ENCODE results near the gene TWIST2.

The TWIST2 gene

DNA sequence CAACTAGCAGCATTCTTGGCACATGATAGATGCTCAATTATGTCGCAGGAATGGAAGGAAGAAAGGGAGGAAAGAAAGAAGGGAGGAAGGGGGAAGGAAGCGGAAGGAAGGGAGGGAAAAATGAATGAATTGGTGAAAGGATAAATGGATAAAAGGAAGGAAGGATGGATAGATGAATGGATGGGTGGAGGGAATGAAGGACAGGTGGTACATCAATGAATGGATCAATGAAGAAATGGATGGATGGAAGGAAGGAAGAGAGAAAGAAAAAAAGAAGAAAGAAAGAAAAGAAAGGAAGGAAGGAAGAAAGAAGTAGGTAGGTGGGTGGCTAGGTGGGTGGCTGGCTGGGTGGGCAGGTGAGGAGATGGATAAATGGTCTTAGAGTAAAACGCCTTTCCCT, 56.8 kb downstream of the TWIST2 start:
- DNase-seq (ENCODE audit: low spot score) = no peak

DNA sequence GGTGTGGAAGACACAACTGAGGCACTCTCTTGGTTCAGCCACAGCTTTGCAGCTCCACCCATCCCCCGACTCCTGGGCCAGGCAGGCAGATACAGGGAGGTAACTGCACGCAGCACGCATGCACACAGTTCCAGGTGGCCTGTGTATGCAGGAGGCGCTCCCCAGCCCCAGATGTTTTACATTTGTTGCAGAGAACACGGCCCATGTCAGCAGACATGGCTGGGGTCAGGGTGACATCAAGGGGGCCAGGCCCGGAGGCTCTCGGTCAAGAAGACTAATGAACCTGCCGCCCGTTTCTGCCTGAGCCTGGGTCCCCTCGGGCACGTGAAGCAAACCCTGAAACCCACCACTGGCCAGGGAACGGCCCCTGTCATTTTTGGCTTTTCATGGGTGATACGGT, 57.3 kb downstream of the TWIST2 start:
- DNase-seq (ENCODE audit: low spot score) = no peak

GRCh38 chr2:238905644-238906043, 57.8 kb downstream of the TWIST2 start:
- no peak for DNase-seq (ENCODE audit: low spot score)

GRCh38 chr2:238906254-238906935, 58.5 kb downstream of the TWIST2 start:
- no peak for DNase-seq (ENCODE audit: low spot score)

DNA sequence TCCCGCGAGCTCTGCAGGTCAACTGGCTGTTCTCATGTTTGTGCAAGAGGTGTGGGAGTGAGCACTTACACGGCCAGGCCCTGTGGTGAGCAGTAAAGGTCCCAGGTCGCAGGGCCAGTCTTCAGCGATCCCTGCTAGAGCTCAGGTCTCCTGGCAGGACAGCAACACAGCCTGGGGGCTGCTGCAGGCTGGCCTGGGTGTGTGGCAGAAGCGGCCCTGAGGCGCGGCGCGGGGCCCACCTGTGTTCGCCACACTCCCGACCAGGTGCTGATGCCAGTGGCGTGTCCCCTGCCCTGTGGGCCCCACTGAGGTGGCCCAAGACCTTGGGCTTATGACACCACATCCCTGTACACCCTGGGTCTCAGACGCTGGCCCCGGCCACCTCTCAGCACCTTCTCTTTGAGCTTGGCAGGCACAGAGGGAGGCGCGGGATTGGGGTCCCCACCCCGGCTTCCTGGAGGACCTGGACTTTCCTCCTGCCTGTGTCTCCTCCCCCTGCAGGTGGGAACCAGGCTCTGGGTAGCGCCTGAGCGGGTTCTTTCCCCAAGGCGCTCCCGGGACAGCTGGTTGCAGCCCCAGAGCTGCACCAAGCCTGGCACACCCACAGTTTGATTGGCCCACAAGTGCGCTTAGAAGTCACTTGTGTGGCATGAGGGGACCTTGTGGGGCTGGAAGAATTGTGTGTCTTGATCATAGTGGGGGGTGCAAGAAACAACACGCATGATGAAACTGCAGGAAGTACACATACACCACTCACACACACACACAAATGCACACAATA, 59.2 kb downstream of the TWIST2 start:
- DNase-seq (ENCODE audit: low spot score) = no peak

- DNase-seq (ENCODE audit: low spot score) = no peak
Measured at GRCh38 chr2:238907717-238908173, 59.9 kb downstream of the TWIST2 start.

- DNase-seq (ENCODE audit: low spot score) = no peak
Measured at GRCh38 chr2:238908960-238909951, 61.4 kb downstream of the TWIST2 start.

DNA sequence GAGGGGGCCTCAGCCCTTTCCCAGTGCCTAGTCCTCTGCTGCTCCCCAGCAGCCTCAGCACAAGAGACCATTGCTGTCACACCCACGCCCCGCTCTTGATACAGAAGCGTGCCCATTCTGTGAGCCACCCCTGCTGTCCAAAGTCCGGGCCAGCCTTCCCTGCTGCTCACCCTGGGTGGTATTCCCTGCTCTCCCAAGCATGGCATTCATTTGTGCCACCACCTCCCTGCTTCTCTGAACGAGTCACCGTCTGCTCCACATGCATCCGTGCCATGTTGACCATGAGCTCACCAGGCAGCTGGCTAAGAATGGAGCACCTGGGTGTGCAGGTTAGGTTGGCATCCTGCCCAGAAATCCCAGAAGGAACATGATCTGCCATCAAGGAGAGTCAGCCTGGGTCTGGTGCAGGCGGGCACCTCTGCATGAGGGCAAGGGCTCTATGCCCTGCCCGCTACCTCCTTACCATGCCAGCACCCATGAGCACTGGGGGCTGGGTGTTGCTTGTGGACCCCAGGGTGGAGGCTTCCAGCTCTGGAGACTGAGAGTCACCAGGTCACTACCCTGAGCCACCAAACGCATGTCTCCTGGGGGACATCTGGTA, 63.0 kb downstream of the TWIST2 start:
- no peak for DNase-seq (ENCODE audit: low spot score)

DNA sequence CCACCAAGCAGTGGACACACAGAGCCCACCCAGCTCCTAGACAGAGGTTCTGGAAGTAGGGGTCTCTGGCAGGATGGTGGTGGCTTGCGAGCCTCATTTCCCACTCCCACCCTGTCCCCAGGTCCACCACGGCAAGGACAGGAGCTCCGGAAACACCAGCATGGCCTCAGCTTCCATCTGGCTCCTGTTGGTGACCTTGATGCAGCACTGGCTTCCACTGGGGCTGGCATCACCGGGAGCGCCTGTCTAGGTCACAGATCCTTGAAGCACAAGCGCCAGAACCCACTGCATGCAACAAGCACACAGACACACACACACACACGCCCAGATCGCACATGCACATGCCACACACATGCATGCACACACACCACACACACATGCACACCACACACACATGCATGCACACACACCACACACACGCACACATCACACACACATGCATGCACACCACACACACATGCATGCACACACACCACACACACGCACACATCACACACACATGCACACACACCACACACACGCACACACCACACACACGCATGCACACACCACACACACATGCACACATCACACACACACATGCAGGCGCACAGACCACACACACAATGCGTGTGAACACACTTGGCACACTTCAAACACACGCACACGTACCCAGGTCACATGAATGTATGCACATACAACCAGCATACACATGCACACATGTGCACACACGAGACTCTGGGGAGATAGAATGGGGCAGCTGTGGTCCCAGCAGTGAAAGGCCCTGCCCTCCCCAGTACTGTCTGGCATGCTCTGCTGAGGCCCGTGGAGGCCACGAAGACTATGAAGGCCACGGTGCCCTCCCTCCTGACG, 63.7 kb downstream of the TWIST2 start:
- DNase-seq (ENCODE audit: low spot score) = no peak

DNA sequence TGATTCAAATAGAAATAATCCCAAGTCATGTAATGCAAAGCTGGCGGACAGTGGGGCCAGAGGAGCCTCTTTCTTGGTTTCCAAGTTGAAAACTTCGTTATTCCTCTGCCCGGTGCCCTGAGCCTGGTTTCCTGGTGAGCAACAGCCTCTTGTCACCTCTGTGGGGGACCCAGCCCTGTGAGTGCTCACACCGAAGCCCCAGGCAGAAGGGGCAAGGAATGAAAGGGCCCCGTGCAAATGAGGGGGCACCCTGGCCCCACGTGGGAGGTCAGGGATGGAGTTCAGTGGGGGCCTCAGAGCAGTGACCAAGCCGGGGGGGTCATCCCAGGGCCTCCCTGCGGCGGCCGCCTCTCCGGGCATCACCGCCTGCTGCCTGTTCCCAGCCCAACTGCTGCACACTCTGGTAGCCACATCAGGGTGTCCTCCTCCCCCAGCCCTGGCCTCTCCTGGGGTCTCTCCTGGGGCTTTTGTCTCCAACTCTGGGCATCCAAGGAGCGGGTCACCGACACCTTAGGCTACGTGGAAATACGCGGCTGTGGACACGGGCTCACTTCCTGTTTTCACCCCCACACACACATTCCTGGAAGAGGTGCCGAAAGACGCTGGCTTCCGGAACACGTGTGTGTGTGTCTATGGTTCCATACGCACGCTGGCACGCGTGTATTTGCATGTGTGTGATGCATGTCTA, 64.5 kb downstream of the TWIST2 start:
- DNase-seq (ENCODE audit: low spot score) = no peak

DNA sequence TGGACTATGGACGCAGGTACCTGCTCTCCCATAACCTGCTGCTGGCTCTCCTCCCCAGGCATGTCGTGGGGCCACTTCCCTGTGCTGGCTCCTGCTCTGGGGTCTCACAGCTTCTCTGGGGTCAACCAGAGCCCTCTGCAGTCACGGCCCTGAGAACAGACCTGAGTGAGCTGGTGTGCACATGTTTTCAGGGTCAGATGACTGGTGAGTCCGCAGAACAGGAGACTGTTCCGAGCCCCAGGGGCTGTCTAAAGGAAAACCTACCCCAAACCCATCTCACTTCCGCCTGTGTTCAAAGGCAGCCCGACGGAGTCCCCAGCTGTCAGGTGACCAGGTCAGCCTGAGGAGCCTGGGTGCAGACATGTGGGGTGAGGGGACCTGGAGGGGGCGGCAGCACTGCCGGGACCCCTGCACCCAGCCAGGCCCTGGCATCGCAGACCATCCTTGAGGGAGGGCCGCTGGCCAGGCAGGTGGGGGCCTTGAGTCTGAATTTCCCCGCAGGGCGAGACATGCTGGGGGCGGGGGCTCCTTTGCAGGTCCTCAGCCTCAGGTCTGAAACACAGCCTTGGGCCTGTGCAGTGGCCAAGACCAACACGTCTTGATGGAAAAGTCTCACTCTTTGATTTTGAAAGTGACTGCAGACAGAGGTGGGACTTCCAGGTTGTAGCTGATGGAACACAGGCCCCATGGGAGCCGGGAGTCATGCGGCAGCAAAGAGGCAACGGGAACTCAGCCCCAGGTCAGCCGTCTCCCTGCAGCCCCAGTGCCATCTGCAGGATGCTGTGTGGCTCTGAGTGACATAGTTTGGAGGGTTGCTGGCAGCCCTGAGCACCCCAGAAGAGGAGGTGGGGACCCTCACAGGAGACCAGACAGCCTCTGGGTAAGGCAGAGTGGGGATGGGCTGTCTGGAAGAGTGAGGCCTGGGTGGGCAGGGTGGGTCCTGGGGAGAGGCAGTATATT, 65.3 kb downstream of the TWIST2 start:
- DNase-seq (ENCODE audit: low spot score) = no peak

GRCh38 chr2:238913931-238914647, 66.2 kb downstream of the TWIST2 start:
- no peak for DNase-seq (ENCODE audit: low spot score)

DNA sequence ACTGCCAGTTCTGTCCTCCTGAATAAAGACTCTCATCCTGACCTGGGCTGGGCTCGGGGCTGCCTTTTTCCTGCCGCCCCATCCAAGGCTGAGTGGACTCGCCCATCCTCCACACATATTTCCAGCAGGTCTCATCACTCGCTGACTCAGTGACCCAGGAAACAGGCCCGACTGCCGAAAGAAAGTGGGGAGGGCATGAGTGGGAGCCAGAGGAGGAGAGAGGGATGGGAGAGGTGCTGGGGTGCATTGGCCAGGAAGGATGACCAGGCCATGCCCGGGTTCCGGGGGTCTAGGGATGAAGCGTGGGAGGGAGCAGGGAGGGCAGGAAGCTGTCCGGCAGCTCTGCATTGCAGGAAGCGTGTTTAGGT, 66.7 kb downstream of the TWIST2 start:
- DNase-seq (ENCODE audit: low spot score) = no peak

DNA sequence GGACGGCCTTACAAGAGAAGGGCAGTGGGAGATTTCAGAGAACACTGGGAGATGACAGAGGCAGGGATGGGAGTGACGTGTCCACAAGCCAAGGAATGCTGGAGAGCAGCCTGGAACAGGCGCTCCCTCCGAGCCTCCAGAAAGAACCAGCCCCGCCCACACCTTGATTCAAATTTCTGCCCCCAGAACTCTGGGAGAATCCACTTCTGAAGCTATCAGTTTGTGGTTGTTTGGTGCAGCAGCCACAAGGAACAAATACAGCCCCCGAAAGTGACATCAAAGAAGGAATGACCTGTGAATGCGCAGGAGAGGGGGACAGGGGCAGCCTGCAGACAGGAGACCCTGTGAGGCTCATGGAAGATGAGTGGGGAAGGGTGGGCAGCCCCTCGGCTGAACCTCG, 67.3 kb downstream of the TWIST2 start:
- no peak for DNase-seq (ENCODE audit: low spot score)

GRCh38 chr2:238915596-238915995, 67.7 kb downstream of the TWIST2 start:
- DNase-seq (ENCODE audit: low spot score) = no peak

- no peak for DNase-seq (ENCODE audit: low spot score)
Measured at GRCh38 chr2:238916176-238916874, 68.4 kb downstream of the TWIST2 start.

DNA sequence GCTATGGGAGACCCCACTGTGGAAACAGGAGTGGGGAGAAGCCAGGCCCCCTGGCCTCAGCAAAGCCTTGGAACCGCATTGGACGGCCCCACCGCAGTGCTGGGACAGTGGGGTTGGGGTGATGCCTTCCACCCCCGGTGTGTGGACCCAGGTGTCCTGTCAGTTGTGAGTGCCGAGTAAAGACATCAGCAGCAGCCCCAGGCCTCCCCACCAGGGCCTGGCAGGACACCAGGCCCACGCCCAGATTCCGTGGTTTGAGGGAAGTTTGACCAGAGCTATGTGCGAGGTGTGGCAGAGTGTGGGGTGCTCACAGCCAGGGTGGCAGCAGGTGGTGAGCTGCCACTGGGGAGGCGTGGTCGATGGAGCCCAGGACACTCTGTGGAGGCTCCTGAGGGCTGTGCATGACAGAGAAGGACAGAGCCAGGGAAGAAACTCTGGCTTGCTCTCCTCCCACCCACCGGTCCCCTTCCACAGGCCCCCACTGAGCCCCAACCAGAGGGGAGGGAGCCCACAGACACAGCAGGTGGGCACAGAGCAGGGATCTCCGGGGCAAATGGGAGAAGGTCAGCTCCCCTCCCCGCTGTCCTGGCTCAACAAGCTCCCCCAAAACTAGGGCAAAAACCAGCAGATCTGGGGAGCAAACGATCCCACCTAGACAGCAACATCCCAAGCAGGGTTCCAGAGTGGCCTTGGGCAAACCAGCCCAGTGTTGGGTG, 69.1 kb downstream of the TWIST2 start:
- no peak for DNase-seq (ENCODE audit: low spot score)
